Bronchial epithelial cell (primary cell): ENCODE data around the gene COPG1. TPM values are rescaled to one million over a fixed set of nuclear protein-coding genes. Genes with fewer than 3 reads are reported as not detected.
A peak's percentile ranks its signal among the peaks of the same experiment; 100 is the strongest.

Source experiments
- DNase-seq: peaks from one replicate; pipeline ENCODE4 v3.0.0-alpha.2; 2010; ENCODE audit warnings: low read depth
- FAIRE-seq: peaks from 2 replicates; lab custom pipeline; 2011; peaks lifted over from hg19 to GRCh38; lab: Jason Lieb, UNC
- H3K27me3 ChIP-seq: 2 replicates; pipeline ENCODE4 v1.5.1; 2011; ENCODE audit warnings: low read length; ENCODE audit not compliant: control insufficient read depth, insufficient read depth
- H3K36me3 ChIP-seq: 2 replicates; pipeline ENCODE4 v1.5.1; 2011; ENCODE audit warnings: low read length; ENCODE audit not compliant: control insufficient read depth, insufficient read depth
- H3K4me3 ChIP-seq: 2 replicates; pipeline ENCODE4 v1.5.1; 2011; ENCODE audit warnings: mild to moderate bottlenecking, low read depth, low read length, control low read depth
- CTCF ChIP-seq: IDR thresholded peaks from 2 replicates; pipeline ENCODE4 v1.5.1; 2011; ENCODE audit warnings: mild to moderate bottlenecking, moderate library complexity, low read length, control low read depth, inconsistent platforms; ENCODE audit not compliant: insufficient read depth, severe bottlenecking
- total RNA-seq: library from RNA; depleted of rRNA; stranded (reverse); fragments of >200 nt; gene quantifications from 2 replicates; pipeline ENCODE4 v1.2.1, GENCODE V29; 2014

The COPG1 gene
- 165 and 259 TPM in 2 replicates for total RNA-seq

- no peak for FAIRE-seq
- H3K27me3 ChIP-seq: no peaks in the 10 kb centered on the region
- no peak for TF ChIP-seq CTCF
- peak; percentile 79 for DNase-seq
- peak within 1 kb of the TSS; percentile 94 for H3K4me3 ChIP-seq
- peaks cover 12% of the 10 kb centered on the region for H3K36me3 ChIP-seq
Measured at GRCh38 chr3:129249284-129250065, at the start of gene COPG1. COPG1 (plus strand) TSS chr3:129249606; CDS start chr3:129249710, 104 bp downstream.

- Histone ChIP-seq H3K27me3 (no peaks in the 10 kb centered on the region), H3K36me3 (no peaks in the 10 kb centered on the region), H3K4me3 (no peak overlapping the region)
- FAIRE-seq: no peak
- no peak for TF ChIP-seq CTCF
- no peak for DNase-seq
Measured at GRCh38 chr3:129204473-129204872, 44.9 kb upstream of the COPG1 start.

- FAIRE-seq (no peak), DNase-seq (no peak)
- no peak overlapping the region for H3K4me3 ChIP-seq
- no peak for TF ChIP-seq CTCF
- no peaks in the 10 kb centered on the region for H3K36me3 ChIP-seq
- no peaks in the 10 kb centered on the region for H3K27me3 ChIP-seq
Measured at GRCh38 chr3:129205109-129205832, 44.1 kb upstream of the COPG1 start.

- FAIRE-seq: no peak
- no peak for DNase-seq
- H3K36me3 ChIP-seq: no peaks in the 10 kb centered on the region
- no peak for TF ChIP-seq CTCF
- H3K27me3 ChIP-seq: no peaks in the 10 kb centered on the region
- no peak overlapping the region for H3K4me3 ChIP-seq
Measured at GRCh38 chr3:129207479-129207878, 41.9 kb upstream of the COPG1 start.

- TF ChIP-seq CTCF: no peak
- no peaks in the 10 kb centered on the region for H3K27me3 ChIP-seq
- no peak for FAIRE-seq
Measured at GRCh38 chr3:129211345-129211744, 38.1 kb upstream of the COPG1 start.

More at GRCh38 chr3:129211345-129211744, 38.1 kb upstream of the COPG1 start:
- Histone ChIP-seq H3K36me3 (no peaks in the 10 kb centered on the region), H3K4me3 (no peak overlapping the region)
- DNase-seq: no peak
